Measurements from ENCODE around the gene RAB19. TPM values are rescaled to one million over a fixed set of nuclear protein-coding genes. Genes with fewer than 3 reads are reported as not detected.
A peak's percentile ranks its signal among the peaks of the same experiment; 100 is the strongest.

RAB19 gene
- total RNA-seq, 2 experiments from 2014 or later, result 1.6 to 2.8 TPM

GRCh38 chr7:140360697-140361229 lies 43.1 kb upstream of the RAB19 start:
- ChIA-PET POLR2A (interaction anchor here (2.8 kb wide), 1 partner anchor 15 kb away, joined by 17 read pairs; no protein-coding TSS in a partner anchor), CTCF (interaction anchor here (0.8 kb wide), 1 partner anchor 33 kb away, joined by 3 read pairs; no protein-coding TSS in a partner anchor)
- Histone ChIP-seq H3K9me3 (ENCODE audit: control insufficient read depth in 1 of 2, insufficient read depth in 1 of 2, low read length in 2 of 2) (no peaks in the 10 kb centered on the region), H3K27me3 (ENCODE audit: control insufficient read depth in 1 of 2, insufficient read depth in 2 of 2, low read length in 2 of 2) (no peaks in the 10 kb centered on the region), H3K36me3 (ENCODE audit: insufficient read depth, low read length) (peaks cover 6% of the 10 kb centered on the region), H3K27ac (ENCODE audit: low read depth in 1 of 2, low read length in 2 of 2) (no peak overlapping the region), H3K4me1 (ENCODE audit: insufficient read depth, low read length) (peaks cover 24% of the 10 kb centered on the region), H3K4me3 (ENCODE audit: low read length) (no peak overlapping the region)
- Mint-ChIP-seq H3K27ac (peak overlapping the region; percentile 48), H3K27me3 (no peaks in the 10 kb centered on the region), H3K4me3 (no peak overlapping the region), H3K36me3 (ENCODE audit: low read depth) (peaks cover 48% of the 10 kb centered on the region), H3K9me3 (no peaks in the 10 kb centered on the region), H3K4me1 (ENCODE audit: low read depth) (peaks cover 27% of the 10 kb centered on the region)
- intact Hi-C loops (cut with DNase I, micrococcal nuclease), result no loop called here
- TF ChIP-seq CTCF (IDR thresholded peaks at IDR 0.05), result no peak
- DNase-seq, result no peak
- no peak for ATAC-seq (ENCODE audit: poor library complexity)

GRCh38 chr7:140364819-140365218 lies 39.0 kb upstream of the RAB19 start:
- no peaks in the 10 kb centered on the region for H3K27me3 ChIP-seq (ENCODE audit: control insufficient read depth in 1 of 2, insufficient read depth in 2 of 2, low read length in 2 of 2)
- peaks cover 7% of the 10 kb centered on the region for H3K4me1 ChIP-seq (ENCODE audit: insufficient read depth, low read length)
- H3K4me3 ChIP-seq (ENCODE audit: low read length), result no peak overlapping the region
- no peak overlapping the region for H3K27ac ChIP-seq (ENCODE audit: low read depth in 1 of 2, low read length in 2 of 2)
- intact Hi-C loops (cut with DNase I, micrococcal nuclease), result no loop called here
- Mint-ChIP-seq H3K27ac (no peak overlapping the region), H3K4me1 (ENCODE audit: low read depth) (peaks cover 9% of the 10 kb centered on the region), H3K4me3 (no peak overlapping the region), H3K9me3 (no peaks in the 10 kb centered on the region), H3K36me3 (ENCODE audit: low read depth) (peaks cover 51% of the 10 kb centered on the region), H3K27me3 (no peaks in the 10 kb centered on the region)
- no peaks in the 10 kb centered on the region for H3K9me3 ChIP-seq (ENCODE audit: control insufficient read depth in 1 of 2, insufficient read depth in 1 of 2, low read length in 2 of 2)
- POLR2A ChIA-PET, result interaction anchor here (0.6 to 1.0 kb wide), 2 partner anchors 11 to 1225 kb away, joined by 3 to 5 read pairs; no protein-coding TSS in a partner anchor
- DNase-seq (no peak), ATAC-seq (ENCODE audit: poor library complexity) (no peak)
- no peak for TF ChIP-seq CTCF (IDR thresholded peaks at IDR 0.05)
- CTCF ChIA-PET, result no interaction called here
- H3K36me3 ChIP-seq (ENCODE audit: insufficient read depth, low read length), result peaks cover 26% of the 10 kb centered on the region

- peaks cover 26% of the 10 kb centered on the region for H3K36me3 ChIP-seq (ENCODE audit: insufficient read depth, low read length)
- Mint-ChIP-seq H3K9me3 (no peaks in the 10 kb centered on the region), H3K36me3 (ENCODE audit: low read depth) (peaks cover 54% of the 10 kb centered on the region), H3K4me1 (ENCODE audit: low read depth) (no peaks in the 10 kb centered on the region), H3K27ac (no peak overlapping the region), H3K4me3 (no peak overlapping the region), H3K27me3 (no peaks in the 10 kb centered on the region)
- POLR2A ChIA-PET, result no interaction called here
- intact Hi-C loops (cut with DNase I, micrococcal nuclease), result no loop called here
- no peak for DNase-seq
- ATAC-seq (ENCODE audit: poor library complexity), result no peak
- no peak overlapping the region for H3K4me3 ChIP-seq (ENCODE audit: low read length)
- no peak for TF ChIP-seq CTCF (IDR thresholded peaks at IDR 0.05)
- no peaks in the 10 kb centered on the region for H3K9me3 ChIP-seq (ENCODE audit: control insufficient read depth in 1 of 2, insufficient read depth in 1 of 2, low read length in 2 of 2)
- no peaks in the 10 kb centered on the region for H3K27me3 ChIP-seq (ENCODE audit: control insufficient read depth in 1 of 2, insufficient read depth in 2 of 2, low read length in 2 of 2)
- H3K27ac ChIP-seq (ENCODE audit: low read depth in 1 of 2, low read length in 2 of 2), result no peak overlapping the region
- CTCF ChIA-PET, result interaction anchor here (0.7 kb wide), 1 partner anchor 38 kb away, joined by 3 read pairs; no protein-coding TSS in a partner anchor
- H3K4me1 ChIP-seq (ENCODE audit: insufficient read depth, low read length), result no peaks in the 10 kb centered on the region
Measured at GRCh38 chr7:140367528-140367927, 36.3 kb upstream of the RAB19 start.

Data from CD4-positive, alpha-beta T cell (primary cell).